GM21528 (cell line): ENCODE data around the gene NOL3.

ENCODE experiments used
- ATAC-seq: cut with Tn5 transposase; IDR thresholded peaks from one replicate; pipeline ENCODE4 v1.9.1; 2021; ENCODE audit warnings: mild to moderate bottlenecking, moderate library complexity; ENCODE audit not compliant: unreplicated experiment, low FRiP score

Gene NOL3

DNA sequence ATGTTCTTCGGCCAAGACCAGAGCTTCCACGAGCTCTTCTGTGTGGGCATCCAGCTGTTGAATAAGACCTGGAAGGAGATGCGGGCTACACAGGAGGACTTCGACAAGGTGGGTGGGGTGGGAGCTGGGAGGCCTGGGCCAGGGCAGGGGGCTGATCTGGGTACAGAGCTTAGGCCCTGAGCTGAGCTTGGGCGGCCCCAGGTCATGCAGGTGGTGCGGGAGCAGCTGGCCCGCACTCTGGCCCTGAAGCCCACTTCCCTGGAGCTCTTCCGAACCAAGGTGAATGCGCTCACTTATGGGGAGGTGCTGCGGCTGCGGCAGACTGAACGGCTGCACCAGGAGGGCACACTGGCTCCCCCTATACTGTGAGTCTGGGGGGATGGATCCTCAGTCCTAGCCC lies 32.1 kb downstream of the NOL3 start:
- no peak for ATAC-seq

DNA sequence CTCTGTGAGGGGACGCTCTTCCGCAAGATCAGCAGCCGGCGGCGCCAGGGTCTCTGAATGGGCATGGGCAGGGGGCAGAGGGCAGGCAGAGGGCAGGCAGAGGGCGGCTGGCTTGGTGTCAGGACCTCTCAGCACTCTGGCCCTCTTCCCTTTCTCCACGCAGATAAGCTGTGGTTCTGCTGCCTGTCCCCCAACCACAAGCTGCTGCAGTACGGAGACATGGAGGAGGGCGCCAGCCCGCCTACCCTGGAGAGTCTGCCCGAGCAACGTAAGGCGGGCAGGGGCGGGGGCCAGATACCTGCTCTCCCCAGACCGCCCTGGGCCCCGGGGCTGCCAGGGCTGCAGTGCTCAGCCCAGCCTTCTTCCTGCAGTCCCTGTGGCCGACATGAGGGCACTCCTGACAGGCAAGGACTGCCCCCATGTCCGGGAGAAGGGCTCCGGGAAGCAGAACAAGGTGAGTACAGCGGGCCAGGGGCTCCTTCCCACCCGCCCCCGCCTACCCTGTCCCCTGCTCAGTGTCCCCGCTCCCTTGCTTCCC lies 32.7 kb downstream of the NOL3 start:
- no peak for ATAC-seq

DNA sequence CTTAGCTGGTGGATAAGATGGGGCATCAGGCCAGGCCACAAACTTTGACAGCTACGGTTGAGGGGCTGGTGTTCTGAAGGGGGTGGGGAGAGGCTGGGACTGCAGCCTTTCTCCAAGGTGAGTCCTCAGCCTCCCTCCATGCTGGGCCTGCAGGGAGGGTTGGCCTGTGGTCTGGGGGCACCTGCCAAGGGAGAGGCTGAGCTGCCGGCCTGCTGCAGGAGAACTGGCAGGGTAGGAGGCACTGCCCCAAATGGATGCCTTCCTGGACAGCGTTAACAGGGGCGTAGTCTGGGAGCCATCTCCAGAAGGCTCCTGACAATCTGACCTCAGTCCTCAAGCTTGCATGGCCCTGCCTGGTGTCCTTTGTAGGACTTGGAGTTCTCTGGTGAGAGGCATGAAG lies 33.7 kb downstream of the NOL3 start:
- ATAC-seq: no peak

DNA sequence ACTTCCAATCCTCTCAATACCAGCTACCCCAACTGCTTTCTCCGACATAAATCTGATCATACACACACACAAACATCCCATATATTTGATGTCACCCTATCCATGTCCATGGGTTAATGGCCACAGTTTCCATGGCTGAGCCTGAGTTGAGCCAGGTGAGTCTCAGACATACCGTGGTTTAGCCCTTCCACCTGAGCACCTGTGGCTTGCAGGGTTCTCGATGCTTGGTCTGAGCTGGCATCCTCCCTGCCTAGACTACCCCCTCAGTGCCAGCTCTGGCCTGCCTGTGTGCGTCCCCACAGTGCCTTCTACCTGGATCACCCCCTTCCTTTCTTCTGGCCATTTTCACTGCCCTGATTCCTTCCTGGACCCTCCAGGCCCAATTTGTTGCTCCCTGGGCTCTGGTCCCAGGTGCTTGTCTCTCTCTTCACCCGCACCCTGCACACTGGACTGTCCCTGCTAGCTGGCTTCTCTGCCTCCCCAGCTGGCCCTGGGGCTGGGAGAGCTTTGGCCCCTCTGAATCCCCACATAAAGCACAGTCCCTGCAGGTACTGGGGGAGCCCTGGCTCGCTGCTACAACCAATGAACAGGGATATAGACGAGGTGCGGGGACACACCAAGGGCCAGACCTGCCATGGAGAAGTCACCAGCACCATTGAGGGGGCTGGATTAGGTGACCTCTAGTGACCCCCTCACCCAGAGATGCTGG lies 35.9 kb downstream of the NOL3 start:
- ATAC-seq: no peak

- no peak for ATAC-seq
Observed at GRCh38 chr16:67206838-67207248, 36.5 kb downstream of the NOL3 start.

DNA sequence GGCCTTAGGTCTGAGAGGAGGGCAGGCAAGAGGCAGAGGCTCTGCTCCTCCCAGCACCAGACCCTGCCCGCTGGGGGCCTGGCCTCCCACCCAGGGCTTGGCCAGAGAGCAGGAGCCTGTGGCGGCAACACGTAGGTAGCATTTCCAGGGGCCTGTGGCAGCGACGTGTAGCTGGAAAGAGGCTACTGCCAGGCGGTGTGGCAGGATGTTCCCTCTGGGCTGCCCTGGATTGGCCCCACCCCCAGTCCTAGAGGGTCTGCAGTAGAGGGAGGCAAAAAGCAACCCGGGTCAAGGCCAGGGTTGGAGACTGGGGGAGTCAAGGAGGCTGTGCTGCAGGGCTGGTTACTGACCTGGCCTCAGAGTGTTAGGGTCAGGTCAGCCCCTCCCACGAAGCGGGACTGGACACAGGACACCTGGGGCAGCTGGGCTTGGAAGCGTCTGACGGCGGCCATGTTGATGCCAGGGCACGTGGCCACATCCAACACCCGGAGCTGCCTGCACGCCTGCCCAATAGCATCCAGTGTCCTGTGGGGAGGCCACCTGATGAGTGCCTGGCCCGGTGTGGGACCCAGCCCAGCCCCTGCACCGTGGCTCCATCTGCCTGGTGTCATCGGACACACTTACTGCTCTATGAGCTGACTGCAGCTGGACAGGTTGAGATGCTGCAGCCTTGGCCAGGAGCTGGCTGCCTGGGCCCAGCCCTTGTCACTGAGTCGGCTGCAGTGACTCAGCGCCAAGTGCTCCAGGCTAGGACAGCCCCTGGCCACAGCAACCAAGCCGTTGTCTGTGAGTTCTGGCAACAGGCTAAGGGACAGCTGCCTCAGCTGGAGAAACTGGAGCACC lies 37.1 kb downstream of the NOL3 start:
- no peak for ATAC-seq

- ATAC-seq: no peak
Observed at GRCh38 chr16:67208154-67208896, 38.0 kb downstream of the NOL3 start.

- ATAC-seq: no peak
Observed at GRCh38 chr16:67209565-67209964, 39.2 kb downstream of the NOL3 start.

GRCh38 chr16:67210069-67210937 lies 40.0 kb downstream of the NOL3 start:
- ATAC-seq: no peak

DNA sequence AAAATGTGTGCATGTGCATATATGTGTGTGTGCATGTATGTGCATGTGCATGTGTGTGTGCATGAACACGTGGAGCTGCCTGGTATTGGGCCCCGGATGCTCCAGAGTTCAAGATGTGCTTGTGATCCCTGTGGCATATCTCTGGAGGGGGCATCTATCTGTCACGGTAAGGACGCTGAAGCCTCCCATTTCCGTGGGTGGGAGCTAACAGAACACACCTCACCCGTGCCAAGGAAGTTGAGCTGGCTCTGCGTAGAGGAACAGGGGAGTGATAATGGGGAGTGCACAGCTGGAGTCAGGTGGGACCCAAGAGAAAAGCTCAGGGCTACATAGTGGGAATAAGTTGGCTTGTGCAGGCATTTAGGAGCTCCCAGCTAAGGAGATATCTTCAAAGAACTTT lies 41.3 kb downstream of the NOL3 start:
- no peak for ATAC-seq

- ATAC-seq: no peak
Observed at GRCh38 chr16:67212766-67213165, 42.4 kb downstream of the NOL3 start.

DNA sequence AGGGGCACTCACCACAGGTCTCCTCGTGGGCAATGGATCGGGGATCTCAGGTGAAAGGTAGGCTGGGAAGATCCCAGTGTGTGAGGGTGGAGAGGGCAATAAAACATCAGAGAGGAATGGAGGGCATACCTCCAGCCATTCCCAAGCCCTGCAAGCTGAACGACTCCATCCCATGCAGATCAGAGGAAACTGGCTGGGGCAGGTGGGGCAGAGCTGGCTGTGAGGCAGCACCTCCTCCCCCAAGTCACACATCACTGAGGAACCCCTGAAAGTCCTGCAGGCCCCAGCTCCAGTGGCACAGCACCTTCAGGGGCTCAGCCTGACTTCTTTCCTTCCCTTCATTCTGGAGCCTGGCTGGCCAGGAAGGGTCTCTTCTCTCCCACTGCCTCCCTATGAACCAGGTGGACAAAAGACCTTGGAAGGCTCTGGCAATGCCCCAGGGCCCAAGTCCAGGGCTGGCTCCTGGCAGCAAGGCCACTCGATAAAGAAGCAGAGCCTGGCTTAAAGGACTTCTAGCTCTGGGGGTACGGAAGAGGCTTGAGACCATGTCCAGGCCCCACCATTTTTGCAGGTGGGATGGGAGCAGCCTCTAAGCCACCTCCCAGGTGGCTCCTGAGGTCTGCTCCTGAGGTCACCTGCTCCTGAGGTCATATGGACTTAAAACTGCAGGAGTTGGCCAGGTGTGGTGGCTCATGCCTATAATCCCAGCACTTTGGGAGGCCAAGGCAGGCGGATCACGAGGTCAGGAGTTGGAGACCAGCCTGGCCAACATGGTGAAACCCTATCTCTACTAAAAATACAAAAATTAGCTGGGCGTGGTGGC lies 43.1 kb downstream of the NOL3 start:
- no peak for ATAC-seq

DNA sequence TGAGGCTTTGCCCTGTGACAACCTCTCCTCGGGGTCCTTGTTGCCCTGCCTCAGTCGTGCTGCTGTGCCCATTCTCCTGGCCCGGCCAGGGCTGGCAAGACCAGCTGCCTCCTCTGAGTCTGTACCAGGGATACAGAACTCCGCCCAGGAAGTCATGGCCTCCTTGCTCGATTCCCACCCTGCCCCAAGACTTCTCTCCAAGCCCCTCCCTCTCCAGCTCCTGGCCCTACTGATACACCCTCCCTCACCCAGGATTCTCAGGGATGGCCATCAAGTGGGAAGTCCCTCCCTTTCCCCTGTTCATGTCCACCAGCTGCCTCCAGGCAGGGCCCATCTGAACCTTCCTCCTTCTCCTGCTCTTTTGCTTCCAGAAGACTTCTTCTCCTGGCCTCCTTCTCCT lies 45.4 kb downstream of the NOL3 start:
- ATAC-seq: no peak

- ATAC-seq: no peak
Observed at GRCh38 chr16:67216612-67217490, 46.5 kb downstream of the NOL3 start.

DNA sequence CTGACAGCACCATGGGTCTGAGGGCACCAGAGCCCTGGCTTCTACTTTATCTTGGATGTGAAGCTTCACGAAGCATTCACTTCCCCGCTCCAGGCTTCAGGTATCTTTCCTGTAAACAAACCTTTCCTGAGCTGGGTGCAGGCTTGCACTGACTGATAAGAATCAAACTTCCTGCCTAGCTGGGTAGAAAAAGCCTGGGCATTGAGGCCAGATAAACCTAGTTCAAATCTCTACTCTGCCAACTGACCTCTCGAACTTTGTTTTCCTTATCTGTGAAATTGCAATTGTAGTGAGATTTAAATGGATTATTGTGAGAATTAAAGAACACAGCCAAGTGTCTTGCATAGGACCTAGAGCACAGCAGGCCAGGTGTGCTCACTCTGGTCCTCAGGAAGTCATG lies 53.7 kb downstream of the NOL3 start:
- no peak for ATAC-seq
